HG03159 (cell line): Measurements from ENCODE around the gene CEP85L.

ENCODE experiments used
- ATAC-seq: cut with Tn5 transposase; IDR thresholded peaks from one replicate; pipeline ENCODE4 v1.9.1; 2021; ENCODE audit warnings: mild to moderate bottlenecking, moderate library complexity; ENCODE audit not compliant: unreplicated experiment

The CEP85L gene

GRCh38 chr6:118651282-118652050 is at the start of gene CEP85L:
Gene CEP85L (minus strand): TSS chr6:118651591. CDS start chr6:118651269, 322 bp downstream.
- peak; percentile 89 for ATAC-seq

DNA sequence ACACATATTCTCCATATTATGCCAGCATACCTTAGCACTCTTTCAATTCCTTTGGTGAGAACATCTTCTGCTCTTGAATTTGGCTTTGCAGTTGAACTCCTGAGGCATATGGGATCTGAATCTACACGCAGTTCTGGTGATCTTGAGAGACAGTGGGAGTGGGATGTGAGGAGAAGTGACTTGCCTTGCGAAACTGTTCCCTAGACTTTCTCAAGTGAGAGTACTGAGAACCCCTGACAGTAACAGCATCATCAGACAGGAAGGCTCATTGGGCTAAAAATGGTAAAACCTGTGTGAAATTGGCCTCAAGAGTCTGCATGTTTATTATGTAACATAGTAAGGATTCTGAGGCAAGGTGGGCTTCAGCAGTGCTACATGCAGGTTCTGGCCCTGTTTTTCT is 49.1 kb upstream of the CEP85L start:
- no peak for ATAC-seq

DNA sequence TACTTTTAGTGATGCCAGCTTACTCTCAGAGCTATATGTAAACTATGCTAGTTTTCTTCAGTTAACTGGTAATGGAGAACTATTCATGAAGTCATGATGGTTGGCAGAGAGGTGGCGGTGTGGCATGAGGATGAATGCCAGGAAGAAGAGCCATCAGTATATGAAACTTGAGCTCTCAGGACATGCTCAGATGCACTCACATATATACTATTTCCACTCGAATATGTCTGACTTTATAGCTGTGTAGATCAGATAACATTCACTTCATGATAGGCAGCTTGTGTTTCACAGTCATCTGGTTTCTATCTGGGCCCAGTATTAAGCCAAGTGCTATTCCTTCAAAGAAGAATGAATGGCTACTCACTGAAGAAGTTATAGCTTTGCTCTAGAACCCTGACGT is 46.2 kb upstream of the CEP85L start:
- no peak for ATAC-seq

GRCh38 chr6:118696271-118696670 is 44.9 kb upstream of the CEP85L start:
- no peak for ATAC-seq

GRCh38 chr6:118693562-118693961 is 42.2 kb upstream of the CEP85L start:
- no peak for ATAC-seq

DNA sequence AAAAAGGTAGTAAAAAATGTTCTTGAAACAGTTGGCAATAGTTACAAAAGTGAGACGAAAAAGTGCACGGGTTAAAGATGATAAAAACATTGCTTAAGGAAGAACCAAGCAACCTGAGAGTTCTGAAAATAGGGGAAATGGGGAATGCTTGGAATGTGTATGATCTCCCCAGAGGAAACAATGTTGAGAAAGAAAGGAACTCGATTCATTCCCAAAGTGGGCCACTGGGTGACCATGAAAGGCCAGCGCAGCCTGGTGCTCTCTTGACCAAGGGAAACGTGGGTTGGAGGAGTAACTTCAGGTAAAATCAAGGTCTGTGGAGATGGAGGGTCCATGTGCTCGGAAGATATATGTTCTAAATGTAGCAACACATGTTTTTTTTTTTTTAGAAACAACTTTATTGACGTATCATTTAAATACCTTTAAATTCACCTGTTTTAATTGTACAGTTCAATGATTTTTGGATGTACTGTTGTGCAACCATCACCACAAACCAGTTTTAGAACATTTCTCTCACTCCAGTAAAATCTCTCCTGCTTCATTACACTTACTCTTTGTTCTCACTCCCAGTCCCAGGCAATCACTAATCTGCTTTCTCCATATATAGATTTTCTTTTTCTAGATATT is 34.5 kb upstream of the CEP85L start:
- no peak for ATAC-seq

DNA sequence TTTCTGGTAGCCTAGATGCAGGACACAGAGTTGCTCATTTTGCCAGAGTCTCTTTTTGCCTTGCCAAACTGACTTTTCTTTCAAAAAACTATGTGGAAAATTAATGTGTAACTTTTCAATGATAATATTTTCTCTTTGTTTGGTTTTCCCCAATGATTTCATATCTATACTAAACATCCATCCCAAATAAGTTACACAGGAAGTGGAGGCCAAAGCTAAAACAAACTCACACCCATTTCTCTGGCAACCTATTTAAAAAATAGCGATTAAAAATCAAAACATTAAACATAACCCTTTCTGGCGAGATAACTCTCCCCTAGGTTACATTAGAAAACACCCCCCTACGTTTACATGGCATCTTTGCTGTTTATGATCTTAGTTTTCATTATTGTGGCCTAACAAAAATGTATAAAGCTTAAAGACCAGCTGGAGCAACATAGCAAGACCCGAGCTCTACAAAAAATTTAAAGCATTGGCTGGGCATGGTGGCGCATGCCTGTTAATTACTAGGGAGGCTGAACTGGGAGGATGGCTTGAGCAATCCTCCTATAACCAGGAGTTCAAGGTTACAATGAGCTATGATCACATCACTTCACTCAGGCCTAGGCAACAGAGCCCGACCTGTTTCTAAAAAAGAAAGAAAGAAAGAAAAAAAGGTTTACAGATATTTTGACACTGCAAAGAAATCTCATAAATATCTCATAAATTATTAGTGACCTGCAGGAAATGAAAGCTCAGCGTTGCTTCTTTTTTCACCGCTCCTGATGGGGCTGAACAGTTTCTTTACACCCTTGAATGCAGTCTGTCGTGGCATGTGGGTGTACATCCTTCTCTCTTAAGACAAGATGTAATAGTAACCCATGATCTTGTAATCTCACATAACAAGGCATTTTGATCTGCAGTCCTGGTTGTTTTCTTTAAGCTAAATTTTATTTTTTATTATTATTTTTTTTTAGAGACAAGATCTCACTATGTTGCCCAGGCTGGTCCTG is 32.8 kb upstream of the CEP85L start:
- no peak for ATAC-seq

DNA sequence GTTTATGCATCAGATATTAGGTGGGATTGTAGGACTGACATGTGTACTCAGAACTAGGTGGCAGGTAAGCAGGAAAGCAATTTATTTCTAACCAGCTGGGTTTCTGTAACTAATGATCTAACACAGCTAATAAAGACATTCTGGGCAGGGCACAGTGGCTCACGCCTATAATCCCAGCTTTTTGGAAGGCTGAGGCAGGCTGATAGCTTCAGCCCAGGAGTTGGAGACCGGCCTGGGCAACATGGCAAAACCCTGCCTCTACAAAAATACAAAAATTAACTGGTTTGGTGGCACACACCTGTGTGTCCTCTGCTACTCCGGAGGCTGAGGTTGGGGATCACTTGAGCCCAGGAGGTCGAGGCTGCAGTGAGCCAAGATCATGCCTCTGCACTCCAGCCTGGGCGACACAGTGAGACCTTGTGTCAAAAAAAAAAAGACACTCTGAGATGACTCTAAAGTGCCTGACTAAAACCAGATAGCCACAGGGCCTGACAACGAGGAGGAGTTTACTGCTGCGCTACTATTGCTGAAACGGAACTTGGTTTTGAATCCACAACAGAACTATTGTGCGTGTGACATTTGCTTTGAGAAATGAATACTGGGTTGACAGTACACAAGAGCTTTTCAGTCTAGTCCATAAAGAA is 29.2 kb upstream of the CEP85L start:
- ATAC-seq, result no peak

DNA sequence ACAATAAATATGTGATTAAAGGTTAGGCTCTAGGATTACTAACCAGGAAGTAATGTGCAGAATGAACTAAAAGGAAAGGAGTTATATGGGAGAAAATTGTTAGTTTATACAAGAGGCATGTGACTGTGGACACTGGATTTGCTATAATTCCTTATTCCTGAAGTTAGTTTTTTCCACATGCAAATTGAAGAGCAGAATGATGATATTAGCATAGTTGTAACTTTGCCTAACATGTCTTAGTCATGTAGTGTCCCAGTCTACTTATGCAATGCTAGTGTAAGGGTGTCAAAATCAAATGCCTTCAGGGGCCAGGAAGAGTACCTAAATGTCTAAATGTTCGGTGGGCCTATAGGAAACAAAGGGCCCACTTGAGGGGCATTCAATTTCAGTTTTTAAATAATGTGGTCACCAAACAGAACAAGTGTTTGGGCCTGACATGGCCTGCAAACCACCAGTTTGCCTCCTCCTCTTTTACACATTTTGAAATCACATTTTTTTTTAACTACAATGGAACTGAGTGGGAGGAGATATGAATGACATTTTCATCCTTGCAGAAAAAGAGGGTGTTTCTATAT is 28.0 kb upstream of the CEP85L start:
- ATAC-seq, result no peak

DNA sequence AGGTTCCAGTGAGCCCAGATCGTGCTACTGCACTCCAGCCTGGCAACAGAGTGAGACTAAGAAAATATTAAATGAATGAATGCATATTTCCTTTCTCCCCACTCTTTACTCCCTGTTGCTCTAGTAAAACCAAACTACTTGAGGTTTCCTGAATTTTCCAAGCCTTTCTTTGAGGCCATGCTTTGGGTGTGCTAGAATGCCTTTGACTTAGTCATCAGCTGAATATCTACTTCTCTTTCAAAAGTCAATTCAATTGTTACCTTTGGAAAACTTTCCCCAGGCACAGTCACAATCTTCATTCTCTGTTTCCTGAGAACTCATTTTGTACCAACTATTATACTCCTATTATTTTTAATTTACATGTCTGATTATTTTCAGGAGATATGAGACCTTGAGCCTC is 27.5 kb upstream of the CEP85L start:
- no peak for ATAC-seq

- ATAC-seq, result no peak
Observed at GRCh38 chr6:118677193-118677592, 25.8 kb upstream of the CEP85L start.

- no peak for ATAC-seq
Observed at GRCh38 chr6:118675225-118675624, 23.8 kb upstream of the CEP85L start.

DNA sequence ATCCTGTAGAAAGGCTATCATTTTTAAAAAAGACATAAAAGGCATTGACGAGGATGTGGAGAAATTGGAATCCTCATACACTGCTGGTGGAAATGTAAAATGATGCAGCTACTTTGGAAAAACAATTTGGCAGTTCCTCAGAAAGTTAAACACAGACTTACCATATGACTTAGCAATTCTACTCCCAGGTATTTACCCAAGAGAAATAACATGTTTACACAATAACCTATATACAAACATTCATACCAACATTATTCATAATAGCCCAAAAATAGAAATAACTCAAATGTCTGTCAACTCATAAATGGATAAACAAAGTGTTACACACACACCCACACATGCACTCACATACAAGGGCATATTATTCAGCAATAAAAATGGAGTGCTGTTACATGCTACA is 23.4 kb upstream of the CEP85L start:
- ATAC-seq, result no peak

DNA sequence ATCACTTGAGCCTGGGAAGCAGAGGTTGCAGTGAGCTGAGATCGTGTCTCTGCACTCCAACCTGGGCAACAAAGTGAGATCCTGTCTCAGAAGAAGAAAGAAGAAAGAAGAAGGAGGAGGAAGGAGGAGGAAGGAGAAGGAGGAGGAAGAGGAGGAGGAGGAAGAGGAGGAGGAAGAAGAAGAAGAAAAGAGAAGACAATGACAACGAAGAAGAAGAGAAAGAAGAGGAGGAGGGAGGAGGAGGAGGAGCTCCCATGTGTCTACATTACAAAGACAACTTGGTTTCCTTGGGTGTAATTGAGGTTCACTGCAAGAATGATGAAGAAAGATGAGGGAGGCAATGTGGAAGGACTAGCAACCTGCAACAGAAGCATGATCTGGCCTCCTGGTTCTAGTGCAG is 21.3 kb upstream of the CEP85L start:
- no peak for ATAC-seq

DNA sequence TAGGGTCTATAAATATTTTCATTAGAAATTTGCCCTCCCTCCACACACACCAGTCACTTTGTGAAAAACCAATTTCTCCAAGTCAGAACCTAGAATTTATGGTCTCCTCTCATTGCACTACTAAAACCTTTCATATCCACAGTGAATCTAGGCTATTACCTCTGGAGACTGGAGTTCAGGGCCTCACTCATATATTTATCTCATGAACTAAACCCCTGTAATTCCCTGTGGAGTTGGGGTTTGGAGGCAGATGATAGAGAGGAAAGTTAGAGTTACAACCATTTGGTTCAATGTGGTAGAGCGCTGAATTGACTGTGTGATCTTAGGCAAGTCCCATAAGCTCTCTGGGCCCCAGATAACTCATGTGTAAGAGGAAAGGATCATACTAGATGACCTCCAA is 18.2 kb upstream of the CEP85L start:
- no peak for ATAC-seq

DNA sequence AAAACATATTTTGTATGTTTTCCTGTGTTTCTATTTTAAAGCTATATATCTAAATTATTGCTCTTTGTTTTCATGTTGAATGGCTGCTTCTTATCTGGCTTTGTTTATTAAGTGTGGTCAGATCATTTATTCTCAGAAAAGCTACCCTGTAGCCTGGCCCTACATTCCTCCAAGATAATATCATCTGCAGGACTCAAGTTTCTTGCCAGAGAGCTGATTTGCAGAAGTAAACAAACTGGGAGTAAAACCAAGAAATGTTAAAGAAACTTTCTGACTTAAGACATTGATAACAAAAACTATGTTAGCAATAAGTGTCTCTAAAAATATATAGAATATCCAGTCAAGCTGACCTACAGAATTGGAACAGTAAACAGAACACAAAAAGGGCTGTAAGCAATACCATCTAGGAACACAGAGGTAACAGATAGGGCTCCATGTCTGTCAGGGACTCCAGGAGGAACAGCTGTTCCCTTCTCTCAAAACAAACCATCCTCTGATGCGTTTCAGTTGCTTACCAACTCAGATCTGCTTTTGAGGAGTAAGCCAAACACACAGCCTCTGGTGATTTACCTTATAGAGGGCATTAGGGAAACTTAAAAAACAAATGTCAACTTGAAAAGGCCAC is 17.5 kb upstream of the CEP85L start:
- no peak for ATAC-seq

DNA sequence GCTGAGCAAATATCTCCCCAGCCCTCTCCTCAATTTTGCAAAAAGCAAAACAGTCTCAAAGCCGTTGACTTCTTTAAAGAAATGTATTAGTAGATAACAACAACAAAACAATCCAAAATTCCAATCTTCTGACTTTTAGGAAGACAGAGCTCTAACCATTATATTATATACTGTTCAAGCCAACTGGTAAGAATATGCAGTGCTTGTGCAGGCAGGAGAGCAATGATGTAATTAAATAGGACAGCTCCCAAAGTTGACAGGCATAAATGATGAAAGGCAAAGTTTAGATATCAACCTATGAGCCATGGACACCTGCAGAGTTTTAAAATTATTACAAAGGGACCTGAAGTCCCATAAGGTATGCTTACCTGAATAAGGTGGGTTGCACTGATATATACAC is 16.6 kb upstream of the CEP85L start:
- no peak for ATAC-seq

DNA sequence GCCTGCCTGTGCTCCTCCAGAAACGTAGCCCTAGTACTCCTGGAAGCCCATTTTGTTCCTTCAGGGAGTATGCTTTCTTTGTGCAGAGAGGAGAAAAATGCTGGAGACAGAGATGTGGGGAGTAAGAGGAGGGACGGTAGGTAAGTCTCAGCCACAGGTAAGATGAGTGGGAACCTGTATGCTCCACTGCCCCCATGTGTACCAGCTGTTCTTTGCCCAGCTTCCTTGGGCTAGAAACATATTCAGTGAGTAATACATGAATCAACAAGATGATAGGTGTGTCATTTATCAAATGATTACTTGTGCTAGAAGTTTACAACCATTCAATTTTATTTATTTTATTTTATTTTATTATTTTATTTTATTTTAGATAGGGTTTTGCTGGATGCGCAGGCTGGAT is 13.6 kb upstream of the CEP85L start:
- no peak for ATAC-seq

- ATAC-seq, result no peak
Observed at GRCh38 chr6:118663993-118664985, 12.9 kb upstream of the CEP85L start.
